KOPT-K1 (cell line): ENCODE results near the gene TAL1.

Experiments
- H3K27ac ChIP-seq: fragments of 200-600 bp; sonication (generic); 2 replicates; pipeline ENCODE4 v1.5.1; 2016; ENCODE audit warnings: antibody characterized with exemption, mild to moderate bottlenecking, low read depth, low read length; ENCODE audit not compliant: poor library complexity, severe bottlenecking
- H3K36me3 ChIP-seq: fragments of 200-600 bp; sonication (generic); 2 replicates; pipeline ENCODE4 v1.5.1; 2017; ENCODE audit warnings: antibody characterized with exemption, mild to moderate bottlenecking, low read length, moderate library complexity; ENCODE audit not compliant: insufficient read depth
- H3K9me3 ChIP-seq: fragments of 200-600 bp; sonication (generic); 2 replicates; pipeline ENCODE4 v1.5.1; 2017; ENCODE audit warnings: antibody characterized with exemption, low read length, mild to moderate bottlenecking; ENCODE audit not compliant: insufficient read depth, poor library complexity, severe bottlenecking

Gene TAL1

GRCh38 chr1:47190509-47190855, 41.5 kb downstream of the TAL1 start:
- Histone ChIP-seq H3K9me3 (no peaks in the 10 kb centered on the region), H3K27ac (no peak overlapping the region), H3K36me3 (no peaks in the 10 kb centered on the region)

GRCh38 chr1:47189844-47190508, 42.0 kb downstream of the TAL1 start, which contains the start of gene PDZK1IP1:
Gene PDZK1IP1 (minus strand): TSS chr1:47190036. CDS start chr1:47189932, 104 bp downstream.
- H3K36me3 ChIP-seq, result no peaks in the 10 kb centered on the region
- H3K9me3 ChIP-seq, result no peaks in the 10 kb centered on the region
- H3K27ac ChIP-seq, result no peak within 1 kb of the TSS

DNA sequence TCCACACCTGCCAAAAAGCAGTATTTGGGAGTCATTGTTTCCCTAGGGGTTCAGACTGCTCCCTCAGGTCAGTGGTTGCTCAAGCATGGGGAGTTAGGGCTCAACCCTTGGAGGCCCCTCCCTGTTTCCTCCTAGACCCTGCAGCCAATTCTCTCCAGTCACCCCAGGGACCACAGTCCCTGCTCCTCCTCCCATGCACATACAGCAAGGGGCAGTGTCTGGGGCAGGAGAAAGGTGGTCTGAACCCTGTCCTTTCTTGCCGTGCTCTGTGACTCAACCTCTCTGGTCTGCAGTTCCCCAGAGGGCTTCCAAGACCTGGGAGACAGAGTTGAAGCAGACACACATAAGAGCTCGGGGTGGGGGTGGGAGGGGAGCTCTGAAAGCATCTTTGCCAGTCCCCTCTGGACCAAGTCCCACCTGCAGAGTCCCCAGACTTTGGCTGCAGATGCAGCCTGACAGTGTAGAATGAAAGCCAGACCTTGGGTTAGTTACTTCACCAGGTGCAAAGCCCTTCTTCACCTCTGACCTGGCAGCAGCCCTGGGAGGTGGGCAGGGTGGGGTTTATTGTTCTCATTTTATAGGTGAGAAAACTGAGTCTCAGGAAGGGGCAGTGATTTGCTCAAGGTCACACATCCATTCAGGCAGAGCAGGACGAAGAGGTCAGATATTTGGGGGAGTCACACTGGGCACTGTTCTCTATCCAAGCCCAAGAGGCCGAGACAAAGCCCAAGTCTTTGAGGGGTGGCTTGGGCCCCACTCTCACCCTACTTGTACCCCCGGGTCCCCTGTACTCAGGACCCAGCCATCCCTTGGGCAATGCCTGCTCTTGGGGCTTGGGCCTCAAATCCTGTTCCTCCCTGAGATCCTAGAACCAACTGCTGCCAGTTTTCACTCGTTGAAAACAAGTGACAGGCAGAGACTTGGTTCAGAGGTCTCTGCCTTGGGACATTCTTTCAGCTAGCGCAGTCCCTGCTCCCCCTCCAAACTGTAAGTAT, 42.9 kb downstream of the TAL1 start:
- Histone ChIP-seq H3K9me3 (no peaks in the 10 kb centered on the region), H3K36me3 (no peaks in the 10 kb centered on the region), H3K27ac (no peak overlapping the region)

DNA sequence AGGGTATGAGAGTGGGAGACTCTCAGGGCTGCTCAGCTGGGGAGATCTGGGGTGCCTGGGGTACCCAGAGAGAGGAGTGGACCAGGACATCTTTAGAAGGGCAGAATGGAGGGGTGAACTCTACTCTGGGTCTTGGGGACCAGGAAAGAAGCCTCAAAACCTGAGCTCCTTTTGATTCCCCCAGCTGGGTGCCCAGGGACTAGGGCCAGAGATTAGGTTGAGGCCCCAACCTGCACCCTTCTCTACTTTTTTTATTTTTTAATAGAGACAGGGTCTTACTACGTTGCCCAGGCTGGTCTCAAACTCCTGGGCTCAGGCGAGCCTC, 44.1 kb downstream of the TAL1 start:
- no peak overlapping the region for H3K27ac ChIP-seq
- H3K36me3 ChIP-seq, result no peaks in the 10 kb centered on the region
- H3K9me3 ChIP-seq, result no peaks in the 10 kb centered on the region

- Histone ChIP-seq H3K9me3 (no peaks in the 10 kb centered on the region), H3K27ac (no peak overlapping the region), H3K36me3 (no peaks in the 10 kb centered on the region)
These were observed 44.6 kb downstream of the TAL1 start for GRCh38 chr1:47187231-47187925.

DNA sequence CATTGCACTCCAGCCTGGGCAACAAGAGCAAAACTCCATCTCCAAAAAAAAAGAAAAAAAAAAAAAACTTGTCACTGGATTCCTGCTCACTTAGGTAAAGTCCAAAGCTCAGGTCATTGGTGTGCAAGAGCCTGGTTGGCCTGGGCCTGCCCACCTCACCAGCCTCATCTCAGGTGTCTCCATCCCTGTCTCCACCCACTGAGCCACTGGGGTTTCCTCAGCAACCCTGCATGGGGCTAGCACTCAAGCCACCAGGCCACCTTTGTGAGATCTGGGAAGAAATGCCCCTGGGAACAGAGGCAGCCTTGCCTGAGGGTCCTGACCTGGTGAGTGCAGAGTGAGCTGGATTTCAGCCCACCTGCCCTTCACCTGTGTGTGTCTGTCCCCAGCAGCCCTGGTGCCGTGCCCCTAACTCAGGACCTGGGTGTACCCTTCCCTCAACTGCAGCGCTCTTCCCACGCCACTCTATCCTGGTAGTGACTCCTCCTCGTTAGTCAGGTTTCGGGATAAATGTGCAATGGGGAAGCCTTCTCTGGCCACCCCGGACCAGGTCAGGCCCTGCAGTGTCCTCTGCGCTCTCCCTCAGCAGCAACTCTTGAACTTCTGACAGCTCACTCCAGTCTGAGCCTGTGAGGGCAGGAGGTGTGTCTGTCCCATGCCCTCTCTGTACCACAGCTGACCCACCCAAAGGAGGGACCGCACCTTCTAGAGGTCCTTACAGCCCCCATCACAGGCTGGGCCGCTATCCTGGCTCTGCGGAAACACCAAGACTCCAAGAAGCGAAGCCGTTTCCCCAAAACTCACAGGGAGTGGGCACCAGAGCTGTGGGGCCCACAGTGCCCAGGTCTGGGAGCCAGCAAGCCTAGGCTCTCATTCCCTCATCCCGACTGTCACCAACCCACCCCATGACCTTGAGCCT, 45.5 kb downstream of the TAL1 start:
- no peaks in the 10 kb centered on the region for H3K9me3 ChIP-seq
- no peaks in the 10 kb centered on the region for H3K36me3 ChIP-seq
- no peak overlapping the region for H3K27ac ChIP-seq

DNA sequence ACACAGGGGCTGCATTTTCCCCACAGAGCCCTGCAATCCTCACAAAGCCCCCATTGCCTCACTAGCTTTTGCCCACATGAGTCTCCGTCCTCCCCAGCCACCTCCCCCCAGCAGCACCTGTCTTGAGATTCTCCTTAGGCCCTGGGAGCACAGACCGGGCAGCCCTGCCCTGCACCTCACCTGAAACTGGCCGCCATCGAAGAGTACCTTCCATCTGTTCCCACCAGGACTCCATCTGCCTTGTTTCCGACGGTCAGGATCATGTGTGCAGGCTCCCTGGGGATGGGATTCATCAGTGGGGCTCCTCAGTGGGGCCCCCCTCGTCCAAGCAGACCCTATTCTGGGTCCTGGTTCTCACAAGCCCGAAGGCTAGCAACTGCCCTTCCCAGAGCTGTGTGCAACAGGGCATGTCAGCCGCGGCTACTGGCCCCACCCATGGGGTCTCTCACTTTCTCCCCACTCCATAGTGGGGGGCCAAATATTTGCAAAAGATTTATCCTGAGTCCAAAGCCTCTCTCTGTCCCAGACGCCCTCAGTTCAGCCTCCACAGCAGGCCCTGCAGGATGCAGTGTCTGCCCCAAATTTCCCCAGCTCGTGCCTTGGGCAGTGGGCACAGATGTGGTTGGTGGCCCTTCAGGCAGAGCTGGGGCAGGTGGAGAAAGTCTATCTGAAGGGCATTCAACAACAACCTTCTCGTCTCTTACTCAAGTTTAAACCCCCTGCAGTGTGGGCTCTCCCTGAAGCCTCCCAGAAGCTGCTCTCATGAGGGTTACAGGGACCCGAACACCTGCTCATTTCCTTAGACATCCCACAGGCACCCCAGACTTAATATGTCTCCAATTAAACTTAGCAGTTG, 47.0 kb downstream of the TAL1 start:
- Histone ChIP-seq H3K9me3 (no peaks in the 10 kb centered on the region), H3K36me3 (no peaks in the 10 kb centered on the region)

DNA sequence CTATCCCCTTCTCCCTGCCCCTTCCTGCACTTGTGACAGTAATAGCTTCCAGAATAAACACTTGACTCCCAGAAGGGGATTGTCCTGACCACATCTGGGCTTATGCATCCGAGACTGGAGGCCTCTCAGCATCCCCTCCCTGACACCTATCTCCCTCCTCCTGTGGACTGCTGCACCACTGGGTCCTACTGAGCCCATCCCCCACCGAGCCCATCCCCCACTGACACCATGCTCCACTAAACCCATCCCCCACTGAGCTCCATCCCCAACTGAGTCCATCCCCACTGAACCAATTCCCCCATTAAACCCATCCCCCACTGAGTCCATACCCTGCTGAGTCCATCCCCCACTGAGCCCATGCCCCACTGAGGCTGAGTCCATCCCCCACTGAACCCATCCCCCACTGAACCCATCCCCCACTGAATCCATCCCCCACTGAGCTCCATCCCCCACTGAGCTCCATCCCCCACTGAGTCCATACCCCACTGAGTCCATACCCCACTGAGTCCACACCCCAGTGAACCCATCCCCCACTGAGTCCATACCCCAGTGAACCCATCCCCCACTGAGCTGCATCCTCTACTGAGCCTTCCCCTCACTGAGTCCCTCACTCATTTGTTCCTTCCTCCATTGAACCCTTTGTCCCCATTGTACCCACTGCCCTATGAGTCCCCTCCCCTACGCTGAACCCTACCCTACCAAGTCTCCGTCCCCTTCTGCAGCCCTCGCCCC, 47.8 kb downstream of the TAL1 start:
- H3K9me3 ChIP-seq, result no peaks in the 10 kb centered on the region
- no peaks in the 10 kb centered on the region for H3K36me3 ChIP-seq
- no peak overlapping the region for H3K27ac ChIP-seq

More for the DNA sequence above, 47.0 kb downstream of the TAL1 start:
- H3K27ac ChIP-seq, result no peak overlapping the region

GRCh38 chr1:47183308-47184089, 48.5 kb downstream of the TAL1 start:
- Histone ChIP-seq H3K36me3 (no peaks in the 10 kb centered on the region), H3K27ac (no peak overlapping the region), H3K9me3 (no peaks in the 10 kb centered on the region)

DNA sequence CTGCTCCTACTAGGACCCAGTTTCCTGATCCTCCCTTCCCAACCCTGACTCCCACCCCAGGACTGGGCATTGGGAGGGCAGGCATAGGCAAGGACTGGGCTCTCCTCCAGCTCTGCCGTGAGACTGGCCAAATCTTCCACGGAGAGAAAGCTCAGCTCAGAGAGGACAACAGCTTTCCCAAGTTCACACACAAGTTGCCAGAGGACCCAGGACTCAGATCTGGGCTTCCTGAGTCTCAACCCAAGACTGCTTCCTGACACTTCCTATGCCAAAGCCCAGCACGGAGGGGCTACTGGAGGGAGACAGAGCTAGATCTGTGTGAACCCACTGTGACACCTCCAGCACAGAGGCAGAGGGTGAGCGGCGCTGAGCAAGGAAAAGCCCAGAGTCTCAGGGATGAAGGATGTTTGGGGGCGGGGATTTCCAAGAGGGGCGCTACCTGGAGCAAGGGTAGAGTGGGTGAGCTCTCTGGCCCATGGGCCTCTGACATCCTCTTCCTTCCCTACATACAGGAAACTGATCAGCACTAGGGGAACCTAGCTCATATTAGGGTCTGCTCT, 49.3 kb downstream of the TAL1 start:
- no peak overlapping the region for H3K27ac ChIP-seq
- H3K9me3 ChIP-seq, result no peaks in the 10 kb centered on the region
- no peaks in the 10 kb centered on the region for H3K36me3 ChIP-seq

GRCh38 chr1:47181955-47182675, 49.9 kb downstream of the TAL1 start:
- Histone ChIP-seq H3K9me3 (no peaks in the 10 kb centered on the region), H3K36me3 (no peaks in the 10 kb centered on the region), H3K27ac (no peak overlapping the region)
